Measurements from ENCODE around the gene VAPB. TPM values are rescaled to one million over a fixed set of nuclear protein-coding genes. Genes with fewer than 3 reads are reported as not detected.

Gene VAPB
- polyA plus RNA-seq, 1 donor from 2014 or later = 32.5 TPM

GRCh38 chr20:58463256-58463655, 74.2 kb downstream of the VAPB start:
- H3K79me2 ChIP-seq (replicated peaks; ENCODE audit: insufficient read depth, low read length) = no peaks in the 10 kb centered on the region
- no peaks in the 10 kb centered on the region for H3K27me3 ChIP-seq (ENCODE audit: insufficient read depth, low read depth, low read length)
- H3K4me3 ChIP-seq (ENCODE audit: low read length) = no peak overlapping the region
- H3K9me3 ChIP-seq (ENCODE audit: low read length) = no peaks in the 10 kb centered on the region
- H3K9me2 ChIP-seq (ENCODE audit: insufficient read depth, low read length) = no peaks in the 10 kb centered on the region
- H3K27ac ChIP-seq (ENCODE audit: low read length) = no peak overlapping the region
- no peak overlapping the region for H2AFZ ChIP-seq (ENCODE audit: low read depth, low read length)
- no peak overlapping the region for H3K4me2 ChIP-seq (ENCODE audit: low read length)
- H4K20me1 ChIP-seq (ENCODE audit: insufficient read depth) = no peaks in the 10 kb centered on the region
- no peaks in the 10 kb centered on the region for H3F3A ChIP-seq (ENCODE audit: insufficient read depth, low read length, poor library complexity, severe bottlenecking)
- H3K9ac ChIP-seq (ENCODE audit: low read length) = no peak overlapping the region
- no peaks in the 10 kb centered on the region for H3K36me3 ChIP-seq (ENCODE audit: insufficient read depth, low read length)
- TF ChIP-seq CTCF (IDR thresholded peaks at IDR 0.05; ENCODE audit: poor library complexity, severe bottlenecking) (no peak), MXI1 (conservative IDR thresholded peaks at IDR 0.05; ENCODE audit: poor library complexity, severe bottlenecking) (no peak), EP300 (conservative IDR thresholded peaks at IDR 0.05; ENCODE audit: poor library complexity, severe bottlenecking) (no peak), REST (IDR thresholded peaks at IDR 0.05; ENCODE audit: borderline replicate concordance) (no peak), SMC3 (conservative IDR thresholded peaks at IDR 0.05; ENCODE audit: poor library complexity) (no peak), EZH2 (IDR thresholded peaks at IDR 0.05; ENCODE audit: borderline replicate concordance, insufficient read depth, low read length, poor library complexity, severe bottlenecking) (no peak), POLR2AphosphoS5 (IDR thresholded peaks at IDR 0.05) (no peak), RAD21 (conservative IDR thresholded peaks at IDR 0.05) (no peak), TAF1 (IDR thresholded peaks at IDR 0.05; ENCODE audit: low read depth) (no peak)

DNA sequence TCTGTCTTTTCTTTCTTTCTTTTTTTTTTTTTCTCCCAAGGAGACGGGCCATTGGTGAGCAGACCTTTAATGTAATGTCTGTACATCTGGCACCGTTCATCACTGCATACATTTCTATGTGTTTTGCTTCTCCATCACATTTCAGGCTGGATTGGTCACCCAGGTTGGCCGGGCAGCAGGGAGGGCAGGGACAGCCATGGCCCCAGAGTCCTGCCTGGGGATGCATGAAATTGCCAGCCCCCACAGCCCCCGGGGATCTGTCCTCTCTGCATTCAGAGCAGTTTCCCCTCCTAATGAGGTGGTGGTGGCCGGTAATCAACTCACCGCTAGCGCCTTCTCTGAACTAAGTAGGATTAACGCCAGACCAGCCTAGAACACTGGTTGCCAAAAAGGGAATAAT, 75.8 kb downstream of the VAPB start:
- no peak overlapping the region for H3K4me2 ChIP-seq (ENCODE audit: low read length)
- H3K4me3 ChIP-seq (ENCODE audit: low read length) = no peak overlapping the region
- no peak overlapping the region for H2AFZ ChIP-seq (ENCODE audit: low read depth, low read length)
- H3K9me3 ChIP-seq (ENCODE audit: low read length) = no peaks in the 10 kb centered on the region
- TF ChIP-seq EP300 (conservative IDR thresholded peaks at IDR 0.05; ENCODE audit: poor library complexity, severe bottlenecking) (no peak), CTCF (IDR thresholded peaks at IDR 0.05; ENCODE audit: poor library complexity, severe bottlenecking) (no peak), MXI1 (conservative IDR thresholded peaks at IDR 0.05; ENCODE audit: poor library complexity, severe bottlenecking) (no peak), SMC3 (conservative IDR thresholded peaks at IDR 0.05; ENCODE audit: poor library complexity) (no peak), POLR2AphosphoS5 (IDR thresholded peaks at IDR 0.05) (no peak), REST (IDR thresholded peaks at IDR 0.05; ENCODE audit: borderline replicate concordance) (no peak), EZH2 (IDR thresholded peaks at IDR 0.05; ENCODE audit: borderline replicate concordance, insufficient read depth, low read length, poor library complexity, severe bottlenecking) (no peak), RAD21 (conservative IDR thresholded peaks at IDR 0.05) (no peak)
- H4K20me1 ChIP-seq (ENCODE audit: insufficient read depth) = no peaks in the 10 kb centered on the region
- H3K36me3 ChIP-seq (ENCODE audit: insufficient read depth, low read length) = no peaks in the 10 kb centered on the region
- no peaks in the 10 kb centered on the region for H3K79me2 ChIP-seq (replicated peaks; ENCODE audit: insufficient read depth, low read length)
- H3F3A ChIP-seq (ENCODE audit: insufficient read depth, low read length, poor library complexity, severe bottlenecking) = no peaks in the 10 kb centered on the region
- H3K9ac ChIP-seq (ENCODE audit: low read length) = no peak overlapping the region
- H3K27ac ChIP-seq (ENCODE audit: low read length) = no peak overlapping the region
- H3K27me3 ChIP-seq (ENCODE audit: insufficient read depth, low read depth, low read length) = no peaks in the 10 kb centered on the region
- no peaks in the 10 kb centered on the region for H3K9me2 ChIP-seq (ENCODE audit: insufficient read depth, low read length)

Measured in neural cell (in vitro differentiated cells).